ENCODE results near the gene PLEKHA7. TPM values are rescaled to one million over a fixed set of nuclear protein-coding genes. Genes with fewer than 3 reads are reported as not detected.

PLEKHA7 gene
- total RNA-seq, 2 experiments from 2014 or later, result 0.13 TPM; not detected in 1

- Histone ChIP-seq H3K9me2 (ENCODE audit: insufficient read depth, low read length) (no peaks in the 10 kb centered on the region), H3K27ac (ENCODE audit: low read depth, low read length, poor library complexity, severe bottlenecking) (no peak overlapping the region), H4K20me1 (ENCODE audit: insufficient read depth, low read length) (no peaks in the 10 kb centered on the region), H3K4me3 (ENCODE audit: low read depth, low read length, poor library complexity, severe bottlenecking) (no peak overlapping the region), H2AFZ (ENCODE audit: low read length) (no peak overlapping the region), H3K36me3 (ENCODE audit: insufficient read depth, low read length) (no peaks in the 10 kb centered on the region), H3K4me2 (ENCODE audit: low read length) (no peak overlapping the region), H3K79me2 (ENCODE audit: insufficient read depth, low read depth, low read length) (no peaks in the 10 kb centered on the region), H3K4me1 (ENCODE audit: insufficient read depth, low read length, poor library complexity, severe bottlenecking) (no peaks in the 10 kb centered on the region), H3K9me3 (ENCODE audit: low read length) (no peaks in the 10 kb centered on the region)
- no peak for DNase-seq (ENCODE audit: low spot score)
- no TSS peak for BruUV-seq (replicated peaks)
- no peak for TF ChIP-seq CTCF (conservative IDR thresholded peaks at IDR 0.05; ENCODE audit: low read length)
- no peak for TF ChIP-seq EZH2phosphoT487 (IDR thresholded peaks at IDR 0.05; ENCODE audit: borderline replicate concordance, low read depth, low read length)
- intact Hi-C loops (cut with micrococcal nuclease; ENCODE audit: unreplicated experiment), result no loop called here
- POLR2A ChIA-PET, result no interaction called here
- CTCF ChIA-PET (ENCODE audit: unreplicated experiment), result no interaction called here
Measured at GRCh38 chr11:16856022-16856471, 158.2 kb downstream of the PLEKHA7 start.

- DNase-seq (ENCODE audit: low spot score), result no peak
- Histone ChIP-seq H3K79me2 (ENCODE audit: insufficient read depth, low read depth, low read length) (no peaks in the 10 kb centered on the region), H3K9me3 (ENCODE audit: low read length) (no peaks in the 10 kb centered on the region), H3K27ac (ENCODE audit: low read depth, low read length, poor library complexity, severe bottlenecking) (no peak overlapping the region), H3K9me2 (ENCODE audit: insufficient read depth, low read length) (no peaks in the 10 kb centered on the region), H3K4me3 (ENCODE audit: low read depth, low read length, poor library complexity, severe bottlenecking) (no peak overlapping the region), H3K4me2 (ENCODE audit: low read length) (no peak overlapping the region), H3K36me3 (ENCODE audit: insufficient read depth, low read length) (no peaks in the 10 kb centered on the region), H4K20me1 (ENCODE audit: insufficient read depth, low read length) (no peaks in the 10 kb centered on the region), H2AFZ (ENCODE audit: low read length) (no peak overlapping the region), H3K4me1 (ENCODE audit: insufficient read depth, low read length, poor library complexity, severe bottlenecking) (no peaks in the 10 kb centered on the region)
- no TSS peak for BruUV-seq (replicated peaks)
- intact Hi-C loops (cut with micrococcal nuclease; ENCODE audit: unreplicated experiment), result no loop called here
- TF ChIP-seq EZH2phosphoT487 (IDR thresholded peaks at IDR 0.05; ENCODE audit: borderline replicate concordance, low read depth, low read length) (no peak), CTCF (conservative IDR thresholded peaks at IDR 0.05; ENCODE audit: low read length) (no peak)
- ChIA-PET CTCF (ENCODE audit: unreplicated experiment) (no interaction called here), POLR2A (no interaction called here)
Measured at GRCh38 chr11:16854979-16855378, 159.2 kb downstream of the PLEKHA7 start.

- intact Hi-C loops (cut with micrococcal nuclease; ENCODE audit: unreplicated experiment), result no loop called here
- BruUV-seq (replicated peaks), result no TSS peak
- Histone ChIP-seq H3K27ac (ENCODE audit: low read depth, low read length, poor library complexity, severe bottlenecking) (no peak overlapping the region), H3K4me3 (ENCODE audit: low read depth, low read length, poor library complexity, severe bottlenecking) (no peak overlapping the region), H3K4me2 (ENCODE audit: low read length) (no peak overlapping the region), H3K4me1 (ENCODE audit: insufficient read depth, low read length, poor library complexity, severe bottlenecking) (no peaks in the 10 kb centered on the region), H2AFZ (ENCODE audit: low read length) (no peak overlapping the region), H3K9me3 (ENCODE audit: low read length) (no peaks in the 10 kb centered on the region), H3K36me3 (ENCODE audit: insufficient read depth, low read length) (no peaks in the 10 kb centered on the region), H3K79me2 (ENCODE audit: insufficient read depth, low read depth, low read length) (no peaks in the 10 kb centered on the region), H4K20me1 (ENCODE audit: insufficient read depth, low read length) (no peaks in the 10 kb centered on the region), H3K9me2 (ENCODE audit: insufficient read depth, low read length) (no peaks in the 10 kb centered on the region)
- TF ChIP-seq EZH2phosphoT487 (IDR thresholded peaks at IDR 0.05; ENCODE audit: borderline replicate concordance, low read depth, low read length), result no peak
- TF ChIP-seq CTCF (conservative IDR thresholded peaks at IDR 0.05; ENCODE audit: low read length), result no peak
- ChIA-PET CTCF (ENCODE audit: unreplicated experiment) (no interaction called here), POLR2A (no interaction called here)
- no peak for DNase-seq (ENCODE audit: low spot score)
Measured at GRCh38 chr11:16853859-16854258, 160.4 kb downstream of the PLEKHA7 start.
